Right renal cortex interstitium (tissue), 3 donors: Measurements from ENCODE around the gene RXRG. TPM values are rescaled to one million over a fixed set of nuclear protein-coding genes. Genes with fewer than 3 reads are reported as not detected.
"Not testable (repeated sequence)": the region's sequence is repeated elsewhere in the genome, so short reads cannot be mapped to it uniquely, and the experiment has no call there.

ENCODE experiments used
- DNase-seq, 3 donors: peaks; one replicate each; pipeline ENCODE4 v3.0.0-alpha.2; 2013; ENCODE audit warnings: low read depth in 3 of 3, low spot score in 2 of 3
- polyA plus RNA-seq, 3 donors: library from polyadenylated mRNA; unstranded; fragments of 120-200 nt; gene quantifications; one replicate each; pipeline ENCODE4 v1.2.1, GENCODE V29; 2013; ENCODE audit not compliant: insufficient read length in 3 of 3

Gene RXRG
- polyA plus RNA-seq = 1 to 10 TPM; 1.4 to 3.0 (median 2.0) TPM

DNA sequence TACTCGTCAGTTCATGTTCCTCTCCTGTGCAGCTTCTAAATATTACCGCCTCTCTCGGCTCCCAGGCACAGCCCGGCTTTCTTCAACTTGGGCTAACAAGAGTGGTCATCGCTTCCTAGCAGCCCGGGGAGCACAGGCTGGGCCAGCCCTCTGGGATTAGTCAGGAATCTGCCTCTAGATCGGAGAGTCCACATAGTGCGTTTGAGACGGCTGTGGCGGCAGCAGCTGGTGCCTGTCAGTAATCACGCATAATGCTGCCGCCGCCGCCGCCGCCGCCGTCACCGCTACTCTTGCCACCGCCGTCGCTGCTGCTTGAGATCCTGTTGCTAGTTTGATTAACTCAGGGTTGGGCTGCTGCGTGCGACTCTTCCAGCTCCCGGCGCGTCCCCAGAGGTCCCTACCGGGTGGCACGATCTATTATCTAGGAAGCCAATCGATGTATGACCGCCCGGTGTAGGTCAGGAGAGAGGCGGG, at the start of gene RXRG:
Gene RXRG (minus strand): TSS at position 230 of the 474 bp plus-strand sequence. CDS start 233 bp downstream, outside the sequence.
- DNase-seq = no peak

DNA sequence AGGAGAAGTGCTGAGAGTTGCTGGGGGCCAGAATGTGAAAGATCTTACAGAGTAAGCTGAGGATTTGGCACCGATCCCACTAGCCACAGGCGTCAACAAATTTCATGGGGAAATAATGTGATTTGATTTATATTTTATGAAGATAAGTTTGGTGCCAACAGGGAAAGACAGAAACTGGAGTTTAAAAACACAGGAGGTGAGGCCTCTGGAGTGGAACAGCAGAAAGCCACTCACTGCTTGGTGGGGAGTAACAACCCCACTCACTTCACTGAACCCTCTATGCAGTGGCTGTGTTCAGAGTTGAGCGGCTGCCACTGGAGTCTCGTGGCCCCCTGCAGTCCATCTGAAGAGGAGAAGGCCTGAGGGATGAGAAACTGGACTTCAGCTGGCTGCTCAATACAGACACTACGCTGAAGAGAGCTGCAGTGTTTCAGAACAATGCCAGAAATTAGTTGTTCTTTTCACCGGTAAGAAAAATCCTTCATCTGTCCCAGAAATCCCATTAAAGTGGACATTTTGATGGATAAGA, 48.0 kb upstream of the RXRG start:
- no peak for DNase-seq

DNA sequence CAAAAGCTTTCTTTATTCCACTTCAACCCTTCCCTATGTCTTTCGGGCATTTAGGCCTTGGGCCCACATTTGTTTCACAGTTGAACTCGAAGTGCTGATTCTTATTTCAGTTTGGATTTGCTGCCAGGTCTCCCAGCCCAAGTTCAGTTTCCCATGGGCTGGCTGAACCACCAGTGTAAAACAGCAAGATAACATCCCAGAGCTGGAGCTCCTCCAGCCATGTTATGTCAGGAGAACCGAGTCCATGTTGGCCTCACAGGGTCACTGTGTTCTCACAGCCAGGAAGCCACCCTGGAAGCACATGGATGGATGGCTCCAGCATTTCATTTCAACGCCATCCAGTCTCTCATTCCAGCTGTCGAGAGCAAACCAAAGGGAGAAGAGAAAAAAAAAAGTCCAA, 45.2 kb upstream of the RXRG start:
- no peak for DNase-seq

DNA sequence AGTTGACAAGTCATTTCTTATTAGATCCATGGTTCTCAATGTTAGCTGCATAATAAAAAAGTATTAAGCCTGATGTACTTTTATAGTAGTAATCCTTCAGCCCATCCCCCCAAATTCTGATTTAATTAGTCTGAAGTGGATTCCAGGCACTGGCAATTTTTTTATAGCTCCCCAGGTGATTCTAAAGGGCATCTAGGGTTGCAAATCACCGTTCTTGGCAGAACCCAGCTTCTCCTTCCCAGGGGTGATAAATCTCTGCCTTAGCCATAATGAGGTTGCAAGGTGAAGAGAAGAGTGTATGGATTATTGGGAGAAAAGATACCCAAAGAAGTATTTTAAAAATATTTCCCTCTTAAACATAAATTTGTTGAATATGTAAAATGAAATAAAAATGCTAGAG, 43.0 kb upstream of the RXRG start:
- no peak for DNase-seq

DNA sequence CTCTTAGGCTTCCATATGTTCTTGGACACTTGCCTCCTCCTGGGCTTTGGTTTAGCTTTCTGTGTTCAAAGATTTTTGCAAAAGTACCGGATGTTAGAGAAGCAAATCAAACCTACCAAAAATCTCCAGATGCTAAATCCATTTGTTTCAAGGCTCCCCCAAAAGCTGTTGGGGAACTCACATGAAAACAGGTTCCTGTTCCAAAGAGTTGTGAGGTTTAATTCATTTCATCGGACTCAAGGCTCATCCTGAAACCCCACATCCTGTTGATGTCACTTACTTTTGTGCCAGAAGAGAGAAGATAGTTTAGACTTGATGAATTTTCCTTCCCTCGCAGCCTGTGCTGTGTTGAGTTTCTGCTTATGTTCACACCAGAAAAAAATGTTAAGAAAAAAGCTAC, 41.7 kb upstream of the RXRG start:
- no peak for DNase-seq

DNA sequence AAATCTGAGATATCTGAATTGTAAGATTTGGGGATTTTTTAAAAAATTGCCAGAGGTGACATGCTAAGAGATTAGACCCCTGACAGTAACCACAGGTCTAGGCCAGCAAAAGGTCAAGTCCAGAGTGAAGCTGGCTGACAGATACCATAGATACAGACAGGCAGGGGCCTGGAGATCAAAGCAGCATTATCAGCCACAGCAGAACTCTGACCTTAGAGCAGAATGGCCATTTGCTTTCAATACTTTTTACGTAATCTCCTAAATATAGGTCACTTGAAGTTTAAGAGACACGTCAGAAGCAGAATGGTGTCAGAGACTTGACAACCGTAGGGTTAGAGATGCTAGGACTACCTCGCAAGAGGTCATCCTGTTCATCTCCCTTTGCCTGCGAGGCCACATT, 40.8 kb upstream of the RXRG start:
- DNase-seq = no peak

DNA sequence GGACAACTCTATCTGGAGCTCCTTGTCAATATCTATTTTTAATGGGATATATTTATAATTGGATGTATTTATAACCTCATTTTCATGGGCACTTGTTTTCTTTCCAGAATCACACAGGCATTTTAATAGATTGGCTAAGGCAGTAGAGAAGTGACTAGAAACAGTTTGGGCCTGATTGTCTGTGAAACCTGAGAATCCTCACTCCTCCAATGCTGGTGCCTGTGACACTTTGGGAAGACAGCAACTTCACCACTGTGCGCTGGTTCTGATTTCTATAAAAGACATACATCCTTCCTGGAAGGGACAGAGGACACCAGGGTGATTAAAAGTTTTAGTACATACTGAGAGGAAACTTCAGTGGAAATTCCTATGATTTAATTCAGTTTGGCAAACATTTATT, 39.6 kb upstream of the RXRG start:
- no peak for DNase-seq

DNA sequence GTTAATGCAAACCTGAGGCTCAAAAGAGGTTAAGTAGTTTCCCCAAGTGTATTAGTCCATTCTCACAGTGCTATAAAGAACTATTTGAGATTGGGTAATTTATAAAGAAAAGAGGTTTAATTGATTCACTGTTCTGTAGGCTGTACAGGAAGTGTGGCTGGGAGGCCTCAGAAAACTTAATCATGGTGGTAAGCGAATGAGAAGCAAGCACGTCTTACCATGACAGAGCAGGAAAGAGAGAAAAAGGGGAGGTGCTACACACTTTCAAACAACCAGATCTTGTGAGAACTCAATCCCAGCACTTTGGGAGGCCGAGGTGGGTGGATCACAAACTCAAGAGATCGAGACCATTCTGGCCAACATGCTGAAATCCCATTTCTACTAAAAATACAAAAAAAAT, 38.5 kb upstream of the RXRG start:
- DNase-seq = no peak

DNA sequence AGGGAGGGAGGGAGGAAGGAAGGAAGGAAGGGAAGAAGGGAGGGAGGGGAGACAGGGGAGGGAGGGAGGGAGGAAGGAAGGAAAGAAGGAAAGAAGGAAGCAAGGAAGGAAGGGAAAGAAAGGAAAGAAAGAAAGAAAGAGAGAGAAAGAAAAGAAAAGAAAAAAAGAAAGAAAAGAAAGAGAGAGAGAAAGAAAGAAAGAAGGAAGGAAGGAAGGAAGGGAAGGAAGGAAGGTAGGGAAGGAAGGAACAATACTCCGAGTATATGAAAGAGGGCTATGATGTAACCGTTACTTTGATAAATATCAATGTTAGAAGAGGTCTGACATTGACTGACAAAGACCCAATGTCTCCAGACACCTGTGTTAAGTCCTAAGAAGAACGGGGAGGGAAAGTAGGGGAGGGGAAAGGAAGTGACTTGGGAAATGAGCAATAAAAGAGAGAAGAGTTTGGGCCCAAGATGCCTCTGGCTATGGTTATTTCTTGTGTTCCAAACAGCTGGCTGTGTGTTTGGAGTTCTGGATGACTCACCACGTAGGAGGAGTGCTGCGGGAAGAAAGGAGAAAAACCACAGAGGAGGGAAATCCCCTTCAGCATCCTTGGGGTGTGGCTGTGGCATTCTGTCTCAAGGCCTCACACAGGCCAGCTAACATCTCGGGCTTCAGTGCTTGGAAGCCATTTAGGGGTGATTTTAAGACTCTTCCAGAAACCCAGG, 37.0 kb upstream of the RXRG start:
- no peak for DNase-seq

DNA sequence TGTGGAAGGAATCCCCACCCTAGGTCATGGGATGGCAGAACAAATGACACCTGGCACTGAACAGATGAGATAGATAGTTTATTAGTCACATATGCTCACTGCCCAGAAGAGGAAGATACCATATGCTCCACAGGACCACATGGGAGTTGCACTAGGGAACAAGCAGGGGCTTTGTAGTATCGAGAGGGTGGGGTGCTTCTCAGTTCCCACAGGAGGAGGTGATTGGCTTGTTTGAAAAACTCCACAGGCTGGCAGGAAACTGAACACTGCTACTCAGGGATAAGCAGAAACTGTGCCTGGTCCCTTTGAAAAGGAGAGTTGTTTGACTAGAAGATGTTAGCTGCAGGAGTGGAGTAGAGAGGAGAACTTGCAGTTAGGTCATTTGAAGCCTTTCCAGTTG, 31.9 kb upstream of the RXRG start:
- no peak for DNase-seq

DNA sequence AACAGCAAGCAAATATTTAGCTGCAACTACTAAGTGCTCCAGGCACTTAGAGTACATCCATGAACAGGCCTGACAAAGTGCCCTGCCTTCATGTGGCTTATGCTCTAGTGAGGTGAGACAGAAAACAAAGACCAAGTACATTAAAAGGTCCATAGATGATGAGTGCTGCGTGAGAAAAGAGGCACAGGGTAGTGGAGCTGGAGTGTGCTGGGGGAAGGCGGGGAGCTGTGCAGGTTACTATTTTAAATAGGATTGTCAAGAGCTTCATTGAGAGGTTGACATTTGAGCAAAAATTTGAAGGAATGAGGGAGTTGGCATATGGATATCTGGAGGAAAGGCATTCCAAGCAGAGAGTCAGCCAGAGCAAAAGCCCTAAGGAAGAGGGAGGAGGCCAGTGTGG, 29.3 kb upstream of the RXRG start:
- no peak for DNase-seq

DNA sequence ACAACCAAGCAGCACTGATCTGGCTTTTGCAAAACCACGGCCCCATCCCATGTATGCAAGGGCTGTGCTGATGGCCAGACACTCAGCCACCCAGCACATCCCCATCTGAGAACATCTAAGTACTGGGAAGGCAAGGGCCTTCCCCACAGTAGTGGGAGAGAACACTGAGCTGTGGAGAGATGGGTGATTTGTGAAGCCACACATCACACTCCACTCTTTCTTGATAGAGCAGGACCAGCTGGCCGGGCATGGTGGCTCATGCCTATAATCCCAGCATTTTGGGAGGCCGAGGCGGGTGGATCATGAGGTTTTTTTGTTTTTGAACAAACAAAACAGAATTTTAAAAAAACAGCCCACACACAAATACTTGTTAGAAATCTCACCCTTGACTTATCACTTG, 28.2 kb upstream of the RXRG start:
- DNase-seq = no peak

DNA sequence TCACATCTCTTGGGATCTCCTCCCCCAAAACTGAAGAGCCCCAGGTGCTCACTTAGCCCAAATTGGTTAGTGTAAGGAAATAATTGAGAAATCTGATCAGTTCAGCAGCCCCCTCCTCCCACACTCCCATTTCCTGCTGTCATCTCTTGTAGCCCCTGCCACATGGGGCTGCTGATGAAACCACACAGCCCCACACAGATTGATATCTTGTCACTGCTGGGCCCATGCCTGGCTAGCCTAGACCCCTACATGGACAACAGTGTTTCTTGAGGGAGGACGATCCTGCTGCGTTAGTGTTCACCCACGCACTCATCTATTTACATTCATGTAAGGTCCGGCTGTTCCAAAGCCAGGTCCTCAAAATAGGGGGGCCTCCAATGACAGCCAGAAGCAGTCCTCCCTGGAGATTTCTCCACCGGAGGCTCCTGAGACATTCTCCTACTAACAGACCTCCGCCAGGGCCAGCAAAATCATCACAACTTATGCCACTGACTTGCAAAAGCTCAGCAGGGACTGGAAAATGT, 23.9 kb upstream of the RXRG start:
- DNase-seq = no peak

DNA sequence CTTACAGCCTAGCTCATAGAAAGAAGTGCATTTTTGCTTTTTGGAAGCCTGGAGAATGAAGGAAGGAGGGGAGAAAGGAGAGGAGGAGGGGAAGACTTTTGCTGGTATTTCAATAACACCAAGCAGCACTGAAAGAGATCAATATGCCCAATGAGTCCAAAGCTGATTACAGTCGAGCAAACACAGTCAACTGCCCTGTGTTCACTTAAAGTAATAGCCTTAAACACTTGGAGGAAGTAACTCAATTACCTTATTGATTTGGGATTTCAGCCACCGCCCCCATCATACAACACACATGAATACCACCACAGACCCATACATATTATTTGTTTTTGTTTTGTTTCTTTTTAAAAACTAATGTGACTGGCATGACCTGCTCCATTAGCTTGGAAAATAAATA, 23.3 kb upstream of the RXRG start:
- no peak for DNase-seq

DNA sequence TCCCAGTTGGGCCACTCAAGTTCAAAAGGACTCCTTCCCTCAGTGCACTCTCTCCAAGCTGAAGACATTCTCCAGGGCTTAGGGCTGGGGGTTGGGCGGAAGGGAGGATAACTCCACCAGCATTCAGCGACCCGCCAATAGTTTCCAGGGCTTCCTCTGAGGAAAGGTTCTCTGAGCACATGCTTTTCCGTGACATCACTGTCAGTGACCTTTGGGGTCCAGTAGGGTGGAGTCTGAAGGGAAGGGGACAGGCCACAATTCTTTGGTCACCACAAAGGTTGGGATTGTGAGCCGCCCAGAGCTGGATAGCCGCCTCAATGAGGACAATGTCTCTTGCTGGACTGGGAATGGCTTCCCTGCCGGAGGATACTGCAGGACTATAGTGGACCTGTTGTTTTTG, 22.8 kb upstream of the RXRG start:
- DNase-seq = no peak

DNA sequence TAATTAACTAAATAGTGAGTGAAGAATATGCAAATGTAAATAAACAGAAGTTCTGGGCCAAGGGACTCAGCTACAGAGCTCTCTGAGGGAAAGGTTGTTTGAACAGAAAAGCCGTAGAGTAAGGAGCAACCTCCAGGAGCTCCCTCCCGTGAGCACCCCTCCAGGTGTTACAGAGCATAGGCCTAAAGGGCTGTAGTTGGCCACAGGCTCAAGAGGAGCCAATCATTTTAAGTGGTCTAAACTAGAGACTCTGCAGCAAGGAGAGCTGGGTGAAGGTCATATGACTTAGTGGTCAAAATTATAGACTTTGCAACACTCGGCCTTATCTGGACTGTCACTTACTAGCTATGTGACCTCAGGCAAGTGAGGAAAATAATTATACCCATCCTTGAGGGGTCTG, 19.1 kb upstream of the RXRG start:
- no peak for DNase-seq

DNA sequence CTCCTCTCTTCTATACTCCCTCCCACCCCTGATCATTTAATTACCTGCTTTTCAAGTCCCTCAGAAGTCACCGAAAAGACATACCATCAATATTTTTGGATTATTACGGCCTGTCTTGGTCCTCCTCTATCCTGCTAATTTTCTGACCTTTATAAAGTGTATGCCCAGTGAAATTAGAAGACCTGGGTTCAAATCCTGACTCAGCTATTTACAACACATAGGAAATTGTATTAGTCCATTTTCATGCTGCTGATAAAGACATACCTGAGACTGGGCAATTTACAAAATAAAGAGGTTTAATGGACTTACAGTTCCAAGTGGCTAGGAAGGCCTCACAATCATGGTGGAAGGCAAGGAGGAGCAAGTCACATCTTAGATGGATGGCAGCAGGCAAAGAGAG, 14.8 kb upstream of the RXRG start:
- not testable (repeated sequence) for DNase-seq

DNA sequence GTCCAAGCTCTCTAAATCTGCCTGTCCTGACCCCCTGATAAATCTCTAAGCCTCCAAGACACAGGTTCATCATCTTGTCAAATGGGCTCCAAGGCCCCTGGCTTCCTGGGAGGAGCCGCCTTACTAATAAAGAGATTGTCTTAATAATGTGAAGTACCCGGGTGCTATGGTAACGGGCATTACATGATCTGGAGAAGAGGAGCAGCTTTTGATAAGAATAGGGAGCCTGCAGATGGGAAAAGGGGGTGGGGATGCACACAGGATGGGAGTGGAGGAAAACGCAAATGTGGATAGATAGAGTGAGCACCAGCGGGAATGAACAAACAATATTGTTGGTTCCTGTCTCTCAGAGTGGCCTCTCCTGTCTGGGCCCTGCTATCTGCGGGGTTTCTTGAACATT, 11.9 kb upstream of the RXRG start:
- no peak for DNase-seq

DNA sequence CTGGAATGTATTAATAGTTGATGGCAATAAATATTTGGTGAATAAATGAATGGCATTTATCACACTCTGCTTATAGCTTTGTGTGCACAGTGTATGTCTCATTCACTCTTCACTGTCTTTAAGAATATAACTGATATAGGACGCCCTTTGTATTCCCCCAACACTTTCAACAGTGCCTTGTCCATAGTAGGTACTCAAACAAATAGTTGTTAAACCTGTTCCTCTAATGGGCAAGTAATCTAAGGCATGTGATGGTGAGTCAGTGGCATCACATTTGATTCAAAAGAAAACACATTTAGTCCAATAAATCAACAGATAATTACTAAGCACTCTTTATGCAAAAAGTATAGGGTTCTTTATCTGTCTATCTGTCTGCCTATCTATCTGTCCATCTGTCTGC, 11.2 kb upstream of the RXRG start:
- no peak for DNase-seq

DNA sequence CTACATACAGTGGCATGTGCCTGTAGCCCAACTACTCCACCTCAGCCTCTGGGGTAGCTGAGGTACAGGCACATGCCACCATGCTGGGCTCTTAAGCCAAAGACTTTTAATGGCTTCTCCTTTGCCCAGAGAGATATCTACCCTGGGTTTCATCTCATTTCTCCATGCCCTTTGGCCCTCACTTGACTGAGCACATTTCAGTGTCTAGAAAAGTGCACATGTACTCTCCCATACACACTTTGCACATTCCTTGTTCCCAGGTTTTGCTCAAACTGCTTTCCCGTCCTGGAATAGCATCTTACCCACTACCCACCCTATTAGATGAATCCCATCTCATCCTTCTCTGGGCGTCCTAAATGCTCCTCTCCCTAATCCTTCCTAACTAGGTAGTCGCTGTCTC, 10.2 kb upstream of the RXRG start:
- DNase-seq = no peak

DNA sequence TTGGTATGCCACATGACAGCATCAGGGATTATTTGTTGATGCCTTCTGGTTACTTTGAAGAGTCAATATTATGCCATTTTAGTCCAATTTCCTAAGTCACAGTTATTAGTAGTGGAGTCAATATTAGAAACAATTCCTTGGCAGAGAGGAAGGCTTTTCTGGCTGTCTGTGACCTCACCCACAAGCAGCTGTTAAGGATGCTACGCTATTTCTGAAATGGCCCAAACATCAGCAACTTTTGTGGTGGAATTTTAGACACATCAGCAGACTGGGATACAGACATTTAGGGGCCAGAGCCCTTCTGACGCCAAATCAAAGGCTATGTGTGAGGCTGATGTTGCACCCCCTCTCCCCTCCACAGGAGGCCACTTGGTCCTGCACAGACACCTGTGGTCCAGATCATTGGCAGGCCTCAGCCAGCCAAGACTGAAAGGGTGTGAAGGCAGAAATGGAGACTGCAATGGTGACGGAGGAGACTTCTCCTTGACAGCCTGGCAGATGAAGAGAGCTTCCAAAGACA, 9.2 kb upstream of the RXRG start:
- no peak for DNase-seq
